ENCODE results near the gene FIBP. TPM values are rescaled to one million over a fixed set of nuclear protein-coding genes. Genes with fewer than 3 reads are reported as not detected.

The FIBP gene
- total RNA-seq, 1 donor from 2014 or later = 90.9 TPM

- DNase-seq = no peak
These were observed 54.1 kb downstream of the FIBP start for GRCh38 chr11:65834202-65834601.

Other genes with a start within 250 kb of the FIBP start
- 18.8 TPM for gene RELA, start 225.6 kb downstream of the FIBP start, total RNA-seq
- 39.5 TPM for gene KAT5, start 176.2 kb downstream of the FIBP start, total RNA-seq
- 20.2 TPM for gene RNASEH2C, start 167.7 kb downstream of the FIBP start, total RNA-seq
- 4.6 TPM for gene AP5B1, start 107.5 kb downstream of the FIBP start, total RNA-seq
- 2.1 TPM for gene OVOL1, start 101.4 kb downstream of the FIBP start, total RNA-seq
- gene SNX32, start 54.5 kb downstream of the FIBP start, total RNA-seq = 0.10 TPM
- gene CFL1, start 30.3 kb downstream of the FIBP start, total RNA-seq = 413 TPM
- 48.4 TPM for gene MUS81, start 28.0 kb downstream of the FIBP start, total RNA-seq
- 39.7 TPM for gene EFEMP2, start 15.7 kb downstream of the FIBP start, total RNA-seq
- gene CTSW, start 8.6 kb downstream of the FIBP start, total RNA-seq = 0.82 TPM
- 26.2 TPM for gene CCDC85B, start 2.2 kb upstream of the FIBP start, total RNA-seq
- 0.21 TPM for gene FOSL1, start 11.9 kb upstream of the FIBP start, total RNA-seq
- gene C11orf68, start 30.6 kb upstream of the FIBP start, total RNA-seq = 30.1 TPM
- 49.2 TPM for gene DRAP1, start 31.0 kb upstream of the FIBP start, total RNA-seq
- gene TSGA10IP, start 57.0 kb upstream of the FIBP start, total RNA-seq = not detected
- gene SART1, start 73.3 kb upstream of the FIBP start, total RNA-seq = 66.7 TPM
- gene EIF1AD, start 113.7 kb upstream of the FIBP start, total RNA-seq = 34.2 TPM
- gene BANF1, start 114.0 kb upstream of the FIBP start, total RNA-seq = 29.8 TPM
- 2.3 TPM for gene CST6, start 123.5 kb upstream of the FIBP start, total RNA-seq
- gene CATSPER1, start 138.0 kb upstream of the FIBP start, total RNA-seq = not detected
- not detected for gene GAL3ST3, start 160.7 kb upstream of the FIBP start, total RNA-seq
- gene SF3B2, start 163.9 kb upstream of the FIBP start, total RNA-seq = 95.4 TPM
- 27.0 TPM for gene PACS1, start 181.8 kb upstream of the FIBP start, total RNA-seq